Stimulated activated CD4-positive, alpha-beta T cell treated with anti-CD3 and anti-CD28 coated beads, Interleukin-15, amount 100 ng/mL, for 24 hours (primary cell): ENCODE measurements around the gene OSBPL6.
"Not testable (repeated sequence)": the region's sequence is repeated elsewhere in the genome, so short reads cannot be mapped to it uniquely, and the experiment has no call there.

Experiments used
- DNase-seq: peaks from one replicate; pipeline ENCODE4 v3.0.0-alpha.2; 2020

Gene OSBPL6

GRCh38 chr2:178315078-178315477 lies 120.8 kb downstream of the OSBPL6 start:
- DNase-seq = no peak

GRCh38 chr2:178315488-178315948 lies 121.2 kb downstream of the OSBPL6 start:
- no peak for DNase-seq

- no peak for DNase-seq
Measured at GRCh38 chr2:178317811-178318210, 123.5 kb downstream of the OSBPL6 start.

- no peak for DNase-seq
Measured at GRCh38 chr2:178320011-178320585, 125.8 kb downstream of the OSBPL6 start.

GRCh38 chr2:178322068-178322467 lies 127.8 kb downstream of the OSBPL6 start:
- no peak for DNase-seq

DNA sequence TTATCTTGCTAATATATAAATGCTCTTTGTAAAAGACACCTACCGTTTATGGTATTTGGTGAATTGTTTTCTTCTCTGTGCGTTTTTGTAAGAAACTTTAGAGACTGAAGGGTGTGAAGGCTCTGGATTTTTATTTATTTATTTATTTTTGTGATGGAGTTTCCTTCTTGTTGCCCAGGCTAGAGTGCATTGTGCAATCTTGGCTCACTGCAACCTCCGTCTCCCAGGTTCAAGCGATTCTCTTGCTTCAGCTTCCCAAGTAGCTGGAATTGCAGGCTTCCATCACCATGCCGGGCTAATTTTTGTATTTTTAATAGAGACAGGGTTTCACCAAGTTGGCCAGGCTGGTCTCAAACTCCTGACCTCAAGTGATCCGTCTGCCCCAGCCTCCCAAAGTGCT lies 129.0 kb downstream of the OSBPL6 start:
- DNase-seq = not testable (repeated sequence)

DNA sequence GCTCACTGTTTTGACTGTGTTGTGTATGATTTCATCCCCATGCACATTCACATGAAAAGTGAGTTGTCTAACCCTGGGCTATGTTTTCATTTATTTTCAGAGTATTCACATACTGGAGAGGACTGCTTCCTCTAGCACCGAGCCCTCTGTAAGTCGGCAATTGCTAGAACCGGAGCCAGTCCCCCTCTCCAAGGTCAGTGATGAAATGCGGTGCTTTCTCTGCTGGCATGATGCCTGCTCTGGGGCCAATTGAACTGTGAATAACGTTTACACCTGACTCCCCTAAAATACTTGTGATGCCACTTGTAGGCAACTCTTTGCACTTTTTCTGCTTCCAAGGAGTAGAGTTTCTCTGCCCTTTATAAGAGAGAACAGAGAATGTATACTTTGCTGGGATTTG lies 129.8 kb downstream of the OSBPL6 start:
- no peak for DNase-seq

DNA sequence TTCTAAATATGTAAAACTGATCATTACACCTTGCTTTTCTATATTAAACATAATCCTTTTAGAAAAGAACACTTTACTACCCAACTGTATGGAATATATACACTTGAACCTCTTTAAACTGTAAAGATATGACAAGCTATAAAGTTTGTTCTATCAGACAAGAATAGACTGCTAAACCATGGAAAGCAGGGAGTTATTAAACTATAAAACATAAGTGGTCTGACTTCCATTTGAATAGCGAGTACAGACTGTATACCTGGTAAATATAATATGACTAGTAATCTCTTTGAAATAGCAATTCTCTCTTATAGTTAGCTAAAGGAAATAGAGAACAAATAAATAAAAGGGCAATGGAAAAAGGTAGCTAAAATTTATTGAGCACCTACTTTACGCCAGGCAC lies 131.0 kb downstream of the OSBPL6 start:
- DNase-seq = no peak

DNA sequence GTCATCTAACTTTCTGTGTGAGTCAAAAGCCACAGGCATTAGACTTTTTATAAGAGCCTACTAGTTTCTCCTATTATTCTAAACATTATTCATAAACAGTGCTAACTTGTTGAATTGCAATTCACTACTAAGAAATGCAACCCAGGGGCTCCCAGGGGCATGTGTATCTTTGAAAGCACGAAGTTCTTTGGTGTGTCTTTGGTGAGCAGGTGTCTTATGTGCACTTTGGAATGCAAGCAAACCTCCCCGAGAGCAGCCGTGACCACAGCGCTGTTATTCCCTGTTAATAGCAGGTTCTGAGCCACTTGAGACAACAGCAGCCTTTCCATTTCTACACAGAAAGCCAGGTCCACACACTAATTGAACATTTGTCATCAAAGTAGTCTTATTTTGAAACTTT lies 133.2 kb downstream of the OSBPL6 start:
- no peak for DNase-seq

DNA sequence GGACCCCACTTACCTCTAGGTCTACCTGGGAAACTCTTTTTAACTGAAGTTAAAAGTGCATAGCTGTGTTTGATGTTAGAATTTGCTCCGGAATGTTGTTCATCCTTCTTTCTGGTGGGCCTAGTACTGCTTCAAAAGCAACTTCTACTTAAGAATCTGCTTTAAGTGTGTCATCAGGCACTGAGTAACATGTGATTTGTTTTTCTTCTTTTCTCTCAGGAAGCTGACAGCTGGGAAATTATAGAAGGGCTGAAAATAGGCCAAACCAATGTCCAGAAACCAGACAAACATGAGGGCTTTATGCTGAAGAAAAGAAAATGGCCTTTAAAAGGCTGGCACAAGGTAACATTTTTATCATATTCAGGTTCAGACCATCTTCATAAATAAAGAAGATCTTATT lies 133.7 kb downstream of the OSBPL6 start:
- no peak for DNase-seq

GRCh38 chr2:178330175-178331017 lies 136.1 kb downstream of the OSBPL6 start:
- no peak for DNase-seq

DNA sequence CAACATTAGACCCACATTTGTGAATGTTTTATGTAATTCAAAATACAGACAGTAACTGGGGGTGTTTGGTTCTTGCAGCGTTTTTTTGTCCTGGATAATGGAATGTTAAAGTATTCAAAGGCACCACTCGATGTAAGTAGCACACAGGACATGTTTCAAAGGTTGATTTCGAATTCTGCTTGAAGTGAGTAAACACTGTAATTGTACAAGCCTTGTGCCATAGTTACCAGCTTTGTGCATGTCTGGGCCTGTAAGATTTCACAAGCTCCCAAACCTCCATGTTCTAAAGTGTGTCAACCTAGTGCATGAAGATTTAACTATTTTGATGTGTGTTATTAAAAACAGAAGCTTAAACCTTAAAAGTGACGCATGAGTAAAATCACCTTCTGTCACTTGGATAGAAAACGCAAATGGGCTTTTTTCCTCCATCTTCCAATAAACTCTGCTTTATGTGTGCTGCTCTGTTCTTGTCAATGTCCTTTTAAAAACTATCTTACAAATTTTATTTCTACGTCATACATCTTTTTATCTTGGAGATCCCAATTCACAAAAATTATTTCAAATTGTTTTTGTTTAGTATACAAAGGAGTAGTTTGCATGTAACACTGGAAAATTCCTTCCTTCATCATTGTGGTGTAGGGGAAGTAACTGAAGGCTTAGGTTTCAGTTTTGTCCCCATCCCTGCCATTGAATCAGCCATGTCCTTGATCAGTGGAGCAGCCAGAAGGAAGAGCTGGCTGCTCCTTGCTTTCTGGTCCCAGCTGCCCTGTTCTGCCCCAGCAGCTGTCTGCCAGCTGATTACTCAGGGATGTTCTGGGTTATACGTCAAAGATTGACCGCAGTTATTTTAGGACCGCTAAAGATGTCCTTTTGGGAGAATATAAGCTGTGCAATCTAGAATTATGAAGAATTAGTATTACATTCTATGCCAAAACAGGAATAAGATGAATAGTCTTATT lies 137.4 kb downstream of the OSBPL6 start:
- no peak for DNase-seq

DNA sequence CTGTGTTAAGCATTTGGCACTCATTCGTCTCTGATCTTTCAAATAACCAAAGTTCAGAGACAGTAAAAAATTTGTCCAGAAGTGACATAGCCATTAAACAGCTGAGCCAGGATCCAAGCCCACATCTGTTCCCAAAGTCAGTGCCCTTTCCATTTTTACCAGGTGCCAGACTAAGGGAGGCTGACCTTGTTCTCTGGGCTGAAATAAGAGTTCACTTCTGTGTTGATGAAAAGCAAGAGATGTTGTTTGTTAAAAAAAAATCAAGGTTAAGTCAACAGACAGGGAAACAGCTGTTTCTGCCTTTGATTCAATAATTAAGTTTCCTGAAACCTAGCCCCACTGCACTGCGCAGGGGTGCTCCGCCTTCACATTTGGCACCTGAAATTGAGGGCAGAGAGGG lies 139.5 kb downstream of the OSBPL6 start:
- DNase-seq = no peak

GRCh38 chr2:178335230-178335629 lies 140.9 kb downstream of the OSBPL6 start:
- DNase-seq = no peak

GRCh38 chr2:178344121-178344520 lies 149.8 kb downstream of the OSBPL6 start:
- no peak for DNase-seq

GRCh38 chr2:178345951-178346350 lies 151.6 kb downstream of the OSBPL6 start:
- no peak for DNase-seq

DNA sequence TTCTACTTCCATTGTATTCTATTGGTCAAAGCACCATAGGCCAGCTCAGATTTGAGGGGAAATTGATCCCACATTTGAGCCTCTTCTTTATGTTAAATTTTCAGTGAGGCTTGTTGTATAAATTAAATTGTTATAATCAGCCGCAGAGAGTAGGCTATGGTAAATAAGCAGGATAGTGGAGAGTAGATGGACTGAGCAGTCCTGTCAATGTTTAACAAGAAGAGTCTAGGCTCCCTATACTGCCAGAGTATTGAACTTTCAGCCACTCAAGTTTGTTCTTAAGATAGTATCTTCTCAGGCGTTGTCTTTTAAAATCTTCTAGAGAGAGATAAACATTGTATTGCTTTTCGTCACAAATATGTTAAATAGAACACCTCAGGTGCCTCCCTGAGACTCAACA lies 155.7 kb downstream of the OSBPL6 start:
- no peak for DNase-seq

GRCh38 chr2:178357704-178358103 lies 163.4 kb downstream of the OSBPL6 start:
- not testable (repeated sequence) for DNase-seq

DNA sequence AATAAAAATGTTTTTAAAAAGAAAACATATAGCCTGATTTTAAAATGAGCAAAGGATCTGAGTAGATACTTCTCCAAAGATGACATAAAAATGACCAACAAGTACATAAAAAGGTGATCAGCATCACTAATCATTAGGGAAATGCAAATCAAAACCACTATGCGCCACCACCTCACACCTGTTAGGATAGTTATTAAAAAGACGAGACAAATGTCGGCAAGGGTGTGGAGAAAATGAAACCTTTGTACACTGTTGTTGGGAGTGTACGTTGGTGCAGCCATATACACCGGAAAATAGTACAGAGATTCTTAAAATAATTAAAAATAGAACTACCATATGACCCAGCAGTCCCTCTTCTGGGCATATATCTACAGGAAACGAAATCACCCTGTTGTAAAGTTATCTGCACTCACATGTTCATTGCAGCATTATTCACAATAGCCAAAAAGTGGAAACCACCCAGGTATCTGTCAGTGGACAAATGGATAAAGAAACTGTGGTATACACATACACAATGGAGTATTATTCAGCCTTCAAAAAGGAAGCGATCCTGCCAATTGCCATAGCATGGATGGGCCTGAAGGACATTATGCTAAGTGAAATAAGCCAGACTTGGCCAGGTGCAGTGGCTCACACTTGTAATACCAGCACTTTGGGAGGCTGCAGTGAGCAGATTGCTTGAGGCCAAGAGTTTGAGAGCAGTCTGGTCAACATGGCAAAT lies 165.0 kb downstream of the OSBPL6 start:
- DNase-seq = no peak

DNA sequence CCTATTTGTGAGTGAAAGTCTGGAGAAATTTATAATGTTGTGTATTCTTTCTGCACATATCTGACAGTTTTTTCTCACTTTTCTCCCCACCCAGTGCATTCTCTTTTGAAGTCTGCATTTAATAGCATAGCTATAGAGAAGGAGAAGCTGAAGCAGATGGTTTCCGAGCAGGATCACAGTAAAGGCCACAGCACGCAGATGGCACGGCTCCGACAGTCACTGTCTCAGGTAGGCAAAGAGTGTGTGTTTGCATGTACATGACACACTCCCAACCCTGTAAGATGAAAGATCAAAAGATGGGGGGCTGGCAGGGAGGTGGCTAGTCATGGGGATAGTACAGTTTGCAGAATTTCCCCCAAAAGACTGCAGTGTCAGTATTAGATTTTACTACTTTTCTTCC lies 167.3 kb downstream of the OSBPL6 start:
- DNase-seq = no peak

- no peak for DNase-seq
Measured at GRCh38 chr2:178363252-178363651, 168.9 kb downstream of the OSBPL6 start.

DNA sequence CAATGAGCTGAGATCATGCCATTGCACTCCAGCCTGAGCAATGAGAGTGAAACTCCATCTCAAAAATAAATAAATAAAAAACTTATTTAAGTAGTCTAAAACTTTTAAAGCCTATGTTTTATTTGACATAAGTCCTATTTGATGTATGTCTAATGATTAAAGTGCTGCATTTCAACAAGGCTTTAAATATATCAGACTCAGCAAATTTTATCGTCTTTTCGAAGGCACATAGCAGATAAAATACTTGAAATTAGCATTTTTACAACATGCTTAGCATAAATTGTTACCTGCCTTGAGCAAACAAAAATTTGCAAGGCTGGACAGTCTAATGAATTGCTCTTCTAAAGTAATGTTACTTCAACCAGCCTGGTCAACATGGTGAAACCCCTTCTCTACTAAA lies 170.8 kb downstream of the OSBPL6 start:
- no peak for DNase-seq

DNA sequence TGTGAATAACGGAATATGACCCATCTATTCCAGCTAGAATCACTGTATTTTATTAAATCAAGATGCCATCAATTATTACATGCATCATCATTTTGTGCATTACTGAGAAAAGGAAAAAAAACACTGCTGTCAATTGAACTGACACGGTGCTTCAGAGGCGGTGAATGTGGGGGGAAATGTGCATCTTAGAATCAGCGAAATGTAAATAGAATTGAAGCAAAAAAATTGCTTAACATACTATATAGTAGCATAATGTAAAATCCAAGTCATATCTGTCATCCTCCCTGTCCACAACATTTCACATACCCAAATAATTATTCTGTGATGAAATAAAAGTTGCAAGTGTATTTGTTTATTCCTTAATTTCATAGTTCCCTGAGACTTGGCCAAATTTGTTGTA lies 172.1 kb downstream of the OSBPL6 start:
- DNase-seq = no peak
